ENCODE data around the gene RPRML. TPM values are rescaled to one million over a fixed set of nuclear protein-coding genes. Genes with fewer than 3 reads are reported as not detected.

Gene RPRML
- total and polyA plus RNA-seq, 5 donors = not detected

GRCh38 chr17:46976626-46977270 is 2.3 kb downstream of the RPRML start:
- Histone ChIP-seq H3K9me3 (ENCODE audit: control insufficient read depth, low read length) (no peaks in the 10 kb centered on the region), H3K27ac (ENCODE audit: low read length) (no peak overlapping the region), H3K4me3 (ENCODE audit: low read length) (no peak overlapping the region), H3K4me1 (ENCODE audit: control insufficient read depth, insufficient read depth, low read length) (no peaks in the 10 kb centered on the region), H3K27me3 (ENCODE audit: control insufficient read depth, insufficient read depth) (no peaks in the 10 kb centered on the region)
- intact Hi-C loops (cut with DNase I) = no loop called here
- no peak for ATAC-seq
- no peak for DNase-seq
- WGBS = 60% methylated on average over 14 of the region's 14 CpGs

GRCh38 chr17:46975287-46975686 is 3.8 kb downstream of the RPRML start:
- ATAC-seq = no peak
- 82% methylated on average over 4 of the region's 4 CpGs for WGBS
- intact Hi-C loops (cut with DNase I) = no loop called here
- no peaks in the 10 kb centered on the region for H3K4me1 ChIP-seq (ENCODE audit: control insufficient read depth, insufficient read depth, low read length)
- H3K27ac ChIP-seq (ENCODE audit: low read length) = no peak overlapping the region
- H3K4me3 ChIP-seq (ENCODE audit: low read length) = no peak overlapping the region
- no peaks in the 10 kb centered on the region for H3K27me3 ChIP-seq (ENCODE audit: control insufficient read depth, insufficient read depth)
- DNase-seq = no peak
- no peaks in the 10 kb centered on the region for H3K9me3 ChIP-seq (ENCODE audit: control insufficient read depth, low read length)

- H3K4me1 ChIP-seq (ENCODE audit: control insufficient read depth, insufficient read depth, low read length) = no peaks in the 10 kb centered on the region
- H3K9me3 ChIP-seq (ENCODE audit: control insufficient read depth, low read length) = no peaks in the 10 kb centered on the region
- DNase-seq = no peak
- ATAC-seq = no peak
- WGBS = 81% methylated on average over 11 of the region's 11 CpGs
- intact Hi-C loops (cut with DNase I) = no loop called here
- H3K27me3 ChIP-seq (ENCODE audit: control insufficient read depth, insufficient read depth) = no peaks in the 10 kb centered on the region
- no peak overlapping the region for H3K4me3 ChIP-seq (ENCODE audit: low read length)
- no peak overlapping the region for H3K27ac ChIP-seq (ENCODE audit: low read length)
Measured at GRCh38 chr17:46974086-46974485, 5.0 kb downstream of the RPRML start.

- DNase-seq (peak in 1 of 3 donors; percentile 62), ATAC-seq (peak in 1 of 2 donors; percentile 30)
- Histone ChIP-seq H3K27ac (ENCODE audit: low read length) (no peak overlapping the region), H3K4me1 (ENCODE audit: control insufficient read depth, insufficient read depth, low read length) (no peaks in the 10 kb centered on the region), H3K27me3 (ENCODE audit: control insufficient read depth, insufficient read depth) (no peaks in the 10 kb centered on the region), H3K4me3 (ENCODE audit: low read length) (no peak overlapping the region), H3K9me3 (ENCODE audit: control insufficient read depth, low read length) (no peaks in the 10 kb centered on the region)
- WGBS = 55% methylated on average over 6 of the region's 6 CpGs
- intact Hi-C loops (cut with DNase I) = no loop called here
Measured at GRCh38 chr17:46972346-46972745, 6.7 kb downstream of the RPRML start.

GRCh38 chr17:46971647-46972300 is 7.3 kb downstream of the RPRML start:
- DNase-seq (no peak), ATAC-seq (no peak)
- intact Hi-C loops (cut with DNase I) = no loop called here
- Histone ChIP-seq H3K4me3 (ENCODE audit: low read length) (no peak overlapping the region), H3K4me1 (ENCODE audit: control insufficient read depth, insufficient read depth, low read length) (no peaks in the 10 kb centered on the region), H3K9me3 (ENCODE audit: control insufficient read depth, low read length) (no peaks in the 10 kb centered on the region), H3K27me3 (ENCODE audit: control insufficient read depth, insufficient read depth) (no peaks in the 10 kb centered on the region), H3K27ac (ENCODE audit: low read length) (no peak overlapping the region)
- 81% methylated on average over 10 of the region's 10 CpGs for WGBS

- 92% methylated on average over 8 of the region's 8 CpGs for WGBS
- no peak overlapping the region for H3K4me3 ChIP-seq (ENCODE audit: low read length)
- ATAC-seq (no peak), DNase-seq (no peak)
- H3K4me1 ChIP-seq (ENCODE audit: control insufficient read depth, insufficient read depth, low read length) = no peaks in the 10 kb centered on the region
- intact Hi-C loops (cut with DNase I) = no loop called here
- no peak overlapping the region for H3K27ac ChIP-seq (ENCODE audit: low read length)
- H3K27me3 ChIP-seq (ENCODE audit: control insufficient read depth, insufficient read depth) = no peaks in the 10 kb centered on the region
- H3K9me3 ChIP-seq (ENCODE audit: control insufficient read depth, low read length) = no peaks in the 10 kb centered on the region
Measured at GRCh38 chr17:46968896-46969295, 10.2 kb downstream of the RPRML start.

GRCh38 chr17:46968224-46968834 is 10.7 kb downstream of the RPRML start:
- Histone ChIP-seq H3K4me3 (ENCODE audit: low read length) (no peak overlapping the region), H3K27me3 (ENCODE audit: control insufficient read depth, insufficient read depth) (no peaks in the 10 kb centered on the region), H3K4me1 (ENCODE audit: control insufficient read depth, insufficient read depth, low read length) (no peaks in the 10 kb centered on the region), H3K27ac (ENCODE audit: low read length) (no peak overlapping the region), H3K9me3 (ENCODE audit: control insufficient read depth, low read length) (no peaks in the 10 kb centered on the region)
- 85% methylated on average over 6 of the region's 6 CpGs for WGBS
- intact Hi-C loops (cut with DNase I) = no loop called here
- ATAC-seq (no peak), DNase-seq (no peak)

- Histone ChIP-seq H3K9me3 (ENCODE audit: control insufficient read depth, low read length) (no peaks in the 10 kb centered on the region), H3K4me3 (ENCODE audit: low read length) (no peak overlapping the region), H3K4me1 (ENCODE audit: control insufficient read depth, insufficient read depth, low read length) (no peaks in the 10 kb centered on the region), H3K27ac (ENCODE audit: low read length) (no peak overlapping the region), H3K27me3 (ENCODE audit: control insufficient read depth, insufficient read depth) (no peaks in the 10 kb centered on the region)
- ATAC-seq (no peak), DNase-seq (no peak)
- WGBS = 78% methylated on average over 9 of the region's 9 CpGs
- intact Hi-C loops (cut with DNase I) = no loop called here
Measured at GRCh38 chr17:46964315-46965265, 14.5 kb downstream of the RPRML start.

GRCh38 chr17:46963571-46963970 is 15.5 kb downstream of the RPRML start:
- DNase-seq (no peak), ATAC-seq (no peak)
- H3K4me3 ChIP-seq (ENCODE audit: low read length) = no peak overlapping the region
- intact Hi-C loops (cut with DNase I) = no loop called here
- no peaks in the 10 kb centered on the region for H3K4me1 ChIP-seq (ENCODE audit: control insufficient read depth, insufficient read depth, low read length)
- no peak overlapping the region for H3K27ac ChIP-seq (ENCODE audit: low read length)
- WGBS = 88% methylated on average over 2 of the region's 2 CpGs
- no peaks in the 10 kb centered on the region for H3K27me3 ChIP-seq (ENCODE audit: control insufficient read depth, insufficient read depth)
- H3K9me3 ChIP-seq (ENCODE audit: control insufficient read depth, low read length) = no peaks in the 10 kb centered on the region

GRCh38 chr17:46962374-46962790 is 16.7 kb downstream of the RPRML start:
- intact Hi-C loops (cut with DNase I) = no loop called here
- H3K27me3 ChIP-seq (ENCODE audit: control insufficient read depth, insufficient read depth) = no peaks in the 10 kb centered on the region
- no peak overlapping the region for H3K27ac ChIP-seq (ENCODE audit: low read length)
- no peak for DNase-seq
- WGBS = 2% methylated on average over 1 of the region's 1 CpG
- no peaks in the 10 kb centered on the region for H3K9me3 ChIP-seq (ENCODE audit: control insufficient read depth, low read length)
- no peak overlapping the region for H3K4me3 ChIP-seq (ENCODE audit: low read length)
- no peaks in the 10 kb centered on the region for H3K4me1 ChIP-seq (ENCODE audit: control insufficient read depth, insufficient read depth, low read length)
- no peak for ATAC-seq

- intact Hi-C loops (cut with DNase I) = no loop called here
- no peak for DNase-seq
- no peak for ATAC-seq
- no peaks in the 10 kb centered on the region for H3K27me3 ChIP-seq (ENCODE audit: control insufficient read depth, insufficient read depth)
- H3K9me3 ChIP-seq (ENCODE audit: control insufficient read depth, low read length) = no peaks in the 10 kb centered on the region
- no peak overlapping the region for H3K4me3 ChIP-seq (ENCODE audit: low read length)
- no peak overlapping the region for H3K27ac ChIP-seq (ENCODE audit: low read length)
- H3K4me1 ChIP-seq (ENCODE audit: control insufficient read depth, insufficient read depth, low read length) = no peaks in the 10 kb centered on the region
- 45% methylated on average over 2 of the region's 2 CpGs for WGBS
Measured at GRCh38 chr17:46960152-46960551, 18.9 kb downstream of the RPRML start.

Measured in right cardiac atrium (tissue), 5 donors.